Body of pancreas (tissue), 4 donors: ENCODE results near the gene RSRC2. TPM values are rescaled to one million over a fixed set of nuclear protein-coding genes. Genes with fewer than 3 reads are reported as not detected.

ENCODE experiments used
- ATAC-seq: fragments of 150-250 bp; one replicate; pipeline ENCODE4 v1.9.1; 2016
- DNase-seq, 4 donors: peaks; one replicate each; pipeline ENCODE4 v3.0.0-alpha.2; 2019
- H3K27ac ChIP-seq, 4 donors: fragments of 200-600 bp; sonication (generic); 1 replicate in 3 of 4; 2 replicates in 1 of 4; pipeline versions ENCODE4 v1.5.1 to v1.6.1; 2016 to 2019; ENCODE audit warnings: mild to moderate bottlenecking in 1 of 4, mixed read lengths in 1 of 4, moderate library complexity in 1 of 4
- H3K27me3 ChIP-seq, 2 donors: fragments of 200-600 bp; sonication (generic); one replicate each; pipeline ENCODE4 v1.6.0; 2016; ENCODE audit warnings: mild to moderate bottlenecking in 1 of 2
- H3K36me3 ChIP-seq, 2 donors: fragments of 200-600 bp; sonication (generic); replicated peaks in 1 of 2; 2 replicates each; pipeline ENCODE4 v1.5.1; 2016; ENCODE audit warnings: low read depth in 2 of 2; ENCODE audit not compliant: insufficient read depth in 1 of 2
- H3K4me1 ChIP-seq: fragments of 200-600 bp; sonication (generic); one replicate; pipeline ENCODE4 v1.6.0; 2016
- H3K4me3 ChIP-seq, 2 donors: fragments of 200-600 bp; sonication (generic); 1 replicate in 1 of 2; 2 replicates in 1 of 2; pipeline ENCODE4 v1.5.1; 2016 to 2019
- H3K9me3 ChIP-seq, 3 donors: fragments of 200-600 bp; sonication (generic); 1 replicate in 2 of 3; 2 replicates in 1 of 3; pipeline ENCODE4 v1.5.1; 2016
- POLR2A ChIP-seq, 3 donors: fragments of 450-650 bp; IDR thresholded peaks; one replicate each; pipeline ENCODE4 v1.6.1; 2016; ENCODE audit warnings: antibody characterized with exemption in 3 of 3, mild to moderate bottlenecking in 2 of 3
- WGBS, 2 donors: methylation state at CpG; one replicate each; pipeline ENCODE4 v1.1.5; 2017; 5-methylcytosine and 5-hydroxymethylcytosine counted together
- intact Hi-C: fragments of 100-400 bp; cut with DNase I; formaldehyde crosslinking; loops from one replicate; pipeline ENCODE4 v1.15.1; 2023
- total RNA-seq, 2 donors: library from RNA; depleted of rRNA; stranded (reverse); fragments of >200 nt; gene quantifications; one replicate each; pipeline ENCODE4 v1.1.0, GENCODE V29; 2016
- TF ChIP-seq, protein P1 (sequence below), 7 experiments: fragments of 450-650 bp in 4 of 7; fragments of 200-600 bp in 3 of 7; sonication (generic) in 3 of 7; IDR thresholded peaks; one replicate each; pipeline ENCODE4 v1.5.1; 2016 to 2019; ENCODE audit warnings: antibody characterized with exemption in 7 of 7

RSRC2 gene
- total RNA-seq, 2 donors from 2014 or later, result 50.8 to 113 TPM

GRCh38 chr12:122460061-122460460 is 66.7 kb downstream of the RSRC2 start:
- no peaks in the 10 kb centered on the region for H3K36me3 ChIP-seq
- H3K27me3 ChIP-seq, result no peaks in the 10 kb centered on the region
- no peak overlapping the region for H3K4me3 ChIP-seq
- peaks cover 5% of the 10 kb centered on the region for H3K4me1 ChIP-seq
- no peak for ATAC-seq
- 85 to 91% methylated on average over 7 of the region's 7 CpGs for WGBS, 2 donors
- TF ChIP-seq, protein P1, sequence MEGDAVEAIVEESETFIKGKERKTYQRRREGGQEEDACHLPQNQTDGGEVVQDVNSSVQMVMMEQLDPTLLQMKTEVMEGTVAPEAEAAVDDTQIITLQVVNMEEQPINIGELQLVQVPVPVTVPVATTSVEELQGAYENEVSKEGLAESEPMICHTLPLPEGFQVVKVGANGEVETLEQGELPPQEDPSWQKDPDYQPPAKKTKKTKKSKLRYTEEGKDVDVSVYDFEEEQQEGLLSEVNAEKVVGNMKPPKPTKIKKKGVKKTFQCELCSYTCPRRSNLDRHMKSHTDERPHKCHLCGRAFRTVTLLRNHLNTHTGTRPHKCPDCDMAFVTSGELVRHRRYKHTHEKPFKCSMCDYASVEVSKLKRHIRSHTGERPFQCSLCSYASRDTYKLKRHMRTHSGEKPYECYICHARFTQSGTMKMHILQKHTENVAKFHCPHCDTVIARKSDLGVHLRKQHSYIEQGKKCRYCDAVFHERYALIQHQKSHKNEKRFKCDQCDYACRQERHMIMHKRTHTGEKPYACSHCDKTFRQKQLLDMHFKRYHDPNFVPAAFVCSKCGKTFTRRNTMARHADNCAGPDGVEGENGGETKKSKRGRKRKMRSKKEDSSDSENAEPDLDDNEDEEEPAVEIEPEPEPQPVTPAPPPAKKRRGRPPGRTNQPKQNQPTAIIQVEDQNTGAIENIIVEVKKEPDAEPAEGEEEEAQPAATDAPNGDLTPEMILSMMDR (IDR thresholded peaks at IDR 0.05), result no peak
- TF ChIP-seq POLR2A (IDR thresholded peaks at IDR 0.05), result no peak
- H3K9me3 ChIP-seq, result no peaks in the 10 kb centered on the region
- no peak for DNase-seq
- intact Hi-C loops, result no loop called here
- no peak overlapping the region for H3K27ac ChIP-seq

GRCh38 chr12:122459211-122459610 is 67.5 kb downstream of the RSRC2 start:
- H3K4me3 ChIP-seq, result no peak overlapping the region
- intact Hi-C loops, result no loop called here
- WGBS, 2 donors, result 90 to 96% methylated on average over 2 of the region's 2 CpGs
- H3K36me3 ChIP-seq, result no peaks in the 10 kb centered on the region
- H3K4me1 ChIP-seq, result peaks cover 5% of the 10 kb centered on the region
- no peaks in the 10 kb centered on the region for H3K27me3 ChIP-seq
- H3K9me3 ChIP-seq, result no peaks in the 10 kb centered on the region
- no peak for DNase-seq
- no peak for TF ChIP-seq POLR2A (IDR thresholded peaks at IDR 0.05)
- TF ChIP-seq, protein P1 (IDR thresholded peaks at IDR 0.05), result no peak
- H3K27ac ChIP-seq, result no peak overlapping the region
- ATAC-seq, result no peak

GRCh38 chr12:122458105-122459035 is 68.4 kb downstream of the RSRC2 start:
- Histone ChIP-seq H3K4me3 (no peak overlapping the region), H3K4me1 (no peaks in the 10 kb centered on the region), H3K9me3 (no peaks in the 10 kb centered on the region), H3K36me3 (no peaks in the 10 kb centered on the region), H3K27ac (no peak overlapping the region), H3K27me3 (no peaks in the 10 kb centered on the region)
- 88 to 92% methylated on average over 17 of the region's 17 CpGs for WGBS, 2 donors
- DNase-seq (peak in 1 of 4 donors; percentile 27), ATAC-seq (no peak)
- TF ChIP-seq, protein P1 (IDR thresholded peaks at IDR 0.05), result no peak
- no peak for TF ChIP-seq POLR2A (IDR thresholded peaks at IDR 0.05)
- intact Hi-C loops, result no loop called here

DNA sequence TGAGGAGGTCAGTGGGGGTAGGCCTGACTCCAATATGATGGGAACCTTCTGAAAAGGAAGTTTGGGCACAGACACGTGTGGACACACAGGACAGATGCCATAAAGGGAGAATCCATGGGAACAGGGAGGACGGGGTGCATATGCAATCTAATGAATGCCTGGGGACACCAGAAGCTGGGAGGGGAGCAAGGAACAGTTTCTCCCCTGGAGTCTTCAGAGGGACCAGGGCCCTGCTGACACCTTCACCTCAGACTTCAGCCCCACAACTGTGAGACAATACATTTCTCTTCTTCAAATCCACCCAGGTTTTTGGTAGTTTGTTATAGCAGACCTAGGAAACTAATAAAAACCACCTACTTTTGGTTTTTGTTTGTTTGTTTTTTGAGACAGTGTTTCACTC is 69.1 kb downstream of the RSRC2 start:
- Histone ChIP-seq H3K4me1 (no peaks in the 10 kb centered on the region), H3K27ac (no peak overlapping the region), H3K4me3 (no peak overlapping the region), H3K27me3 (no peaks in the 10 kb centered on the region), H3K36me3 (no peaks in the 10 kb centered on the region), H3K9me3 (no peaks in the 10 kb centered on the region)
- intact Hi-C loops, result no loop called here
- TF ChIP-seq, protein P1 (IDR thresholded peaks at IDR 0.05), result no peak
- TF ChIP-seq POLR2A (IDR thresholded peaks at IDR 0.05), result no peak
- 58 to 80% methylated on average over 2 of the region's 2 CpGs for WGBS, 2 donors
- DNase-seq (no peak), ATAC-seq (no peak)
